NCI-H2171 treated with DMSO at 0.1 percent for 48 hours (cell line): ENCODE data around the gene AMHR2.
A peak's percentile ranks its signal among the peaks of the same experiment; 100 is the strongest.
"Not testable (repeated sequence)": the region's sequence is repeated elsewhere in the genome, so short reads cannot be mapped to it uniquely, and the experiment has no call there.

Experiments used
- DNase-seq: peaks from one replicate; lab custom pipeline; 2025; lab: John Stamatoyannopoulos, UW

AMHR2 gene

GRCh38 chr12:53423597-53423996, at the start of gene AMHR2:
Gene AMHR2 (plus strand): TSS chr12:53423855. CDS start chr12:53423935, 80 bp downstream.
- DNase-seq: no peak

- not testable (repeated sequence) for DNase-seq
Measured at GRCh38 chr12:53374277-53374676, 49.4 kb upstream of the AMHR2 start.

GRCh38 chr12:53376747-53377146, 46.9 kb upstream of the AMHR2 start:
- no peak for DNase-seq

- DNase-seq: no peak
Measured at GRCh38 chr12:53378222-53378621, 45.4 kb upstream of the AMHR2 start.

- peak; percentile 15 for DNase-seq
Measured at GRCh38 chr12:53378724-53379388, 44.8 kb upstream of the AMHR2 start.

GRCh38 chr12:53379389-53380103, 44.1 kb upstream of the AMHR2 start:
- DNase-seq: peak; percentile 100

GRCh38 chr12:53380104-53380793, 43.4 kb upstream of the AMHR2 start, which contains the start of gene SP1:
Gene SP1 (plus strand): TSS chr12:53380176. CDS start chr12:53380292, 116 bp downstream.
- peak; percentile 83 for DNase-seq

GRCh38 chr12:53380794-53381730, 42.6 kb upstream of the AMHR2 start:
- no peak for DNase-seq

- no peak for DNase-seq
Measured at GRCh38 chr12:53381731-53382630, 41.7 kb upstream of the AMHR2 start.

- DNase-seq: no peak
Measured at GRCh38 chr12:53383258-53383657, 40.4 kb upstream of the AMHR2 start.

GRCh38 chr12:53386381-53386780, 37.3 kb upstream of the AMHR2 start:
- DNase-seq: not testable (repeated sequence)

- DNase-seq: no peak
Measured at GRCh38 chr12:53388932-53389331, 34.7 kb upstream of the AMHR2 start.

- no peak for DNase-seq
Measured at GRCh38 chr12:53389702-53390101, 34.0 kb upstream of the AMHR2 start.

GRCh38 chr12:53391724-53392123, 31.9 kb upstream of the AMHR2 start:
- DNase-seq: no peak

- DNase-seq: no peak
Measured at GRCh38 chr12:53399896-53400295, 23.8 kb upstream of the AMHR2 start.

- DNase-seq: not testable (repeated sequence)
Measured at GRCh38 chr12:53402351-53402750, 21.3 kb upstream of the AMHR2 start.

GRCh38 chr12:53402871-53403270, 20.8 kb upstream of the AMHR2 start:
- no peak for DNase-seq

GRCh38 chr12:53410951-53411350, 12.7 kb upstream of the AMHR2 start:
- DNase-seq: no peak

- DNase-seq: no peak
Measured at GRCh38 chr12:53413485-53414204, 10.0 kb upstream of the AMHR2 start.
